Naive B cell (primary cell): ENCODE data around the gene CAMSAP2. TPM values are rescaled to one million over a fixed set of nuclear protein-coding genes. Genes with fewer than 3 reads are reported as not detected.
A peak's percentile ranks its signal among the peaks of the same experiment; 100 is the strongest.

Experiments used
- ATAC-seq, 2 donors: fragments of 150-1000 bp; cut with Tn5 transposase; 2 replicates each; pipeline ENCODE4 v1.10.0; 2021; ENCODE audit warnings: low read depth in 2 of 2, mild to moderate bottlenecking in 2 of 2, moderate library complexity in 2 of 2
- DNase-seq: peaks from one replicate; pipeline ENCODE4 v3.0.0; 2022
- H3K27ac Mint-ChIP-seq, 6 donors: one replicate each; pipeline ENCODE4 v1.8.0; 2020 to 2022; ENCODE audit warnings: mild to moderate bottlenecking in 6 of 6, mixed read lengths in 6 of 6, moderate library complexity in 5 of 6, inconsistent platforms in 2 of 6
- H3K27me3 Mint-ChIP-seq, 3 donors: one replicate each; pipeline ENCODE4 v1.8.0; 2021 to 2022; ENCODE audit warnings: mixed read lengths in 3 of 3, mild to moderate bottlenecking in 1 of 3
- H3K36me3 Mint-ChIP-seq, 2 donors: one replicate each; pipeline ENCODE4 v1.8.0; 2020 to 2022; ENCODE audit warnings: mixed read lengths in 2 of 2, inconsistent platforms in 1 of 2, mild to moderate bottlenecking in 1 of 2
- H3K4me1 Mint-ChIP-seq, 3 donors: one replicate each; pipeline ENCODE4 v1.8.0; 2020 to 2022; ENCODE audit warnings: mixed read lengths in 3 of 3, inconsistent platforms in 1 of 3, mild to moderate bottlenecking in 1 of 3, moderate library complexity in 1 of 3
- H3K4me3 Mint-ChIP-seq, 8 donors: one replicate each; pipeline ENCODE4 v1.8.0; 2020 to 2022; ENCODE audit warnings: mild to moderate bottlenecking in 8 of 8, mixed read lengths in 8 of 8, moderate library complexity in 8 of 8, inconsistent platforms in 2 of 8
- H3K9me3 Mint-ChIP-seq, 7 donors: one replicate each; pipeline ENCODE4 v1.8.0; 2020 to 2022; ENCODE audit warnings: mixed read lengths in 7 of 7, mild to moderate bottlenecking in 5 of 7, inconsistent platforms in 2 of 7, moderate library complexity in 1 of 7
- polyA plus RNA-seq, 6 donors: library from polyadenylated mRNA; unstranded; fragments of 300-500 nt; fragmentation: Illumina TruSeq; gene quantifications; one replicate each; pipeline ENCODE4 v1.2.3, GENCODE V29; 2021; ENCODE audit warnings: low read depth in 6 of 6

The CAMSAP2 gene
- polyA plus RNA-seq, 6 donors from 2014 or later: 0.04 TPM; not detected in 5

DNA sequence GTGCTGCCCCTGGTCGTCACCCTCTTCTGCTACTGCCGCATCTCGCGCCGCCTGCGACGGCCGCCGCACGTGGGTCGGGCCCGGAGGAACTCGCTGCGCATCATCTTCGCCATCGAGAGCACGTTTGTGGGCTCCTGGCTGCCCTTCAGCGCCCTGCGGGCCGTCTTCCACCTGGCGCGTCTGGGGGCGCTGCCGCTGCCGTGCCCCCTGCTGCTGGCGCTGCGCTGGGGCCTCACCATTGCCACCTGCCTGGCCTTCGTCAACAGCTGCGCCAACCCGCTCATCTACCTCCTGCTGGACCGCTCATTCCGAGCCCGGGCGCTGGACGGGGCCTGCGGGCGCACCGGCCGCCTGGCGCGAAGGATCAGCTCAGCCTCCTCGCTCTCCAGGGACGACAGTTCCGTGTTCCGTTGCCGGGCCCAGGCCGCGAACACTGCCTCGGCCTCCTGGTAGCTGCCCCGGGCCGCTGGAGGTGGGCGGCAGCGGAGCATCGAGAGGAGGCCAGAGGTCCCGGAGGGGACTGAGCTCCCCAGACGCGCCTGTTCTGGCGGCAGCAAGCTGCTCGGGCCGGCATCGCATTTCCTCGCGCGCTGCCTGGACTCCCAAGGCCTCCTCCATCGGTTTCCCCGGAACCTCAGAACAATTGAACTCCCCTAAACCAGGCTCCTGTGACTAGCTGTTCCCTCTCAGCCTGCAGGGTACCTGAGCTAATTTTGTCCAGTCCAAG, 135.1 kb downstream of the CAMSAP2 start:
- ATAC-seq: peak; percentile 47 to 52
- H3K27me3 Mint-ChIP-seq: peaks cover 42 to 57% (median 48%) of the 10 kb centered on the region in 3 donors

DNA sequence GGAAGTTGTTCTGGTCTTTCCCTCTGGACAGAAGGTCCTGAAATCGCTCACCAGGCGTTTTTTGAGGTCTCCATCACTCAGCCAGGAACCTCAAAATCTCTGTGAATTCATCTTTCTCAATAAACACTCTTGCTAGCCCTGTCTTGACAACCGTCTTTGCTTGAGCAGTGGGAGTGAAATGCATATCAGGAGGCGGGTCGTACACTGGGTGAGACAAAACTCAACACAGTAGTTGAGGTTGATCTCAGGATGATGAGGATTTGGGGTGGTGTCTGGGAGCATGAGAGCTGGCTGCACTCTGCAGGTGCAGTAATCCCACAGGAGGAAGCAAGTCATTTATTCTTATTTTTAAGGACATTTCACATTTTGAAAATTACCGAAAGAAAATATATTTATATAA, 136.0 kb downstream of the CAMSAP2 start:
- no peak for ATAC-seq
- Mint-ChIP-seq H3K36me3 (peaks cover 0 to 14% of the 10 kb centered on the region in 2 donors), H3K4me3 (peak overlapping the region in 7 of 8 donors; percentile 14 to 80 (median 62)), H3K9me3 (no peaks in the 10 kb centered on the region), H3K27me3 (peaks cover 42 to 57% (median 48%) of the 10 kb centered on the region in 3 donors), H3K27ac (peak overlapping the region in 2 of 6 donors; percentile 16 to 62), H3K4me1 (peaks cover 13 to 31% (median 23%) of the 10 kb centered on the region in 3 donors)
- DNase-seq: no peak

More for the DNA sequence above, 135.1 kb downstream of the CAMSAP2 start:
- no peak for DNase-seq
- no peaks in the 10 kb centered on the region for H3K9me3 Mint-ChIP-seq
- peak overlapping the region in 3 of 6 donors; percentile 47 to 62 (median 55) for H3K27ac Mint-ChIP-seq
- peak overlapping the region in 6 of 8 donors; percentile 40 to 74 (median 61) for H3K4me3 Mint-ChIP-seq
- H3K4me1 Mint-ChIP-seq: peaks cover 13 to 34% (median 27%) of the 10 kb centered on the region in 3 donors
- peaks cover 0 to 14% of the 10 kb centered on the region in 2 donors for H3K36me3 Mint-ChIP-seq

DNA sequence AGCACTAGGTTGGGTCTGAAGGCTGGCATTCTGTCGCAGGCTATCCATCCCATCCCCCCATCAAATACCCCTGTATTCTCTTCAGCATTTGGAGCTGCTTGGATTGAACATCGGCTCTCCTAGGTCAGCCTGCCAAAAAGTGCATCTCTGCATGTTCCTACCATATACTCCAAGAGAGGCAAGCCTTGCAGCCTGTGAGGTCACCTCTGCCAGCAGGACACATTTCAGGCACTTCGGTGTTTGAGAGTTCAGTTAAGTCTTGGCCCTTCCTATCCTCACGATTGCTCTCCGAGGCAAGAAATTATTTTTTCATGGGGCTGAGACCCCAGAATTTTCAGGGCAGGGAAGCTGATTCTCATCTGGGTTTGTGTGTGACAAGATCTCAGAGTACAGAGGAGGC, 136.7 kb downstream of the CAMSAP2 start:
- peaks cover 0 to 14% of the 10 kb centered on the region in 2 donors for H3K36me3 Mint-ChIP-seq
- H3K4me1 Mint-ChIP-seq: peaks cover 13 to 31% (median 20%) of the 10 kb centered on the region in 3 donors
- H3K9me3 Mint-ChIP-seq: no peaks in the 10 kb centered on the region
- no peak overlapping the region for H3K27ac Mint-ChIP-seq
- ATAC-seq (no peak), DNase-seq (no peak)
- H3K4me3 Mint-ChIP-seq: peak overlapping the region in 1 of 8 donors; percentile 37
- peaks cover 42 to 64% (median 48%) of the 10 kb centered on the region in 3 donors for H3K27me3 Mint-ChIP-seq

DNA sequence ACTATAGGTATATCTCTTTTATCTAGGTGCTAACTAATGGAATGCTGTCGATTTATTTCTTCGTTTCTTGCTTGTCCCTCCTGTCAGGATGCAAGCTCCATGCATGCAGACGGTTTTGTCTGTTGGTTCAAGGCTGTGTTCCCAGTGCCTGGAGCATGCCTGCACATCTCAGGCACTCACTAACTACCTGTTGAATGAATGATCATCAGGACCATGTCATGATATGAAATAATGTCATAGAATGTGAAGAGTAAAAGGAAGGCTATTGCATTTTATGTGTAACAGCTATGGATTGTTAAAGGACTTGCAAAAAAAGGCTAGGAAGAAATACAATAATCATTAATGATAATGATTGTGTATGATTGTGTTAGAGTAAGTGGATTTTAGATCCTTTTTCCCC, 138.3 kb downstream of the CAMSAP2 start:
- ATAC-seq (no peak), DNase-seq (no peak)
- Mint-ChIP-seq H3K4me3 (no peak overlapping the region), H3K27ac (no peak overlapping the region), H3K4me1 (peaks cover 9 to 17% (median 13%) of the 10 kb centered on the region in 3 donors), H3K9me3 (no peaks in the 10 kb centered on the region), H3K36me3 (peaks cover 0 to 14% of the 10 kb centered on the region in 2 donors), H3K27me3 (peaks cover 30 to 54% (median 36%) of the 10 kb centered on the region in 3 donors)

DNA sequence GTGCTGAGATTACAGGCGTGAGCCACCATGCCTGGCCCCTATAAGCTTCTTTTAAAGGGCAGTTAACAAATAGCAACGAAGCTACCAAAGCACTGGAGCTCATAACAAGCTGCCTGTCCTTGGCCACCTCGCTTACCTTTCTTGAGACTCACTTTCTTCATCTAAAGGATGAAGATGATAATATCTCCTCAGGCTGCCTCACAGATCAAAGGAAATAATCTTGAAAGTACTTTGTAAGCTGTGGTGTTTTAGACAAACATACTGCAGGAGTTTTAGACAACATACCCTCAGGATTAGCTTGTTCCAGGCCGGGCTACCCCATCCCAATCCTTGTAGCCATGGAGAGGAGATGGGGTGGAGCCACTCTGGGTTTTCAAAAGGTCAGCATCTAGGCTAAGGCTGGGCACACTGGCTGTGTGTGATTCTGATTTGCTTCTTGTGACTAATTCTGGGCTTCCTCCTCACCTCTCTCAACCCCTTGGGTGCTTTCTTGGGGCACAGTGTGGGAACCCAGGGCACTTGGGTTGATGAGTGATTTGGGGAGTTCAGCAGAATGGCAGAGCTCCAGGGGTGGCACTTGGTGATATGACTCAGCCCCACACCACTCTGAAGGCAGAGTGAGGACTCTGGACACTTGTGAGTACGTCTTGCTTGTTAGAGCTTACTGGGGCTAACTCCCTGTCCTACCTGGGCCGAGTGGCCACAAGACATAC, 139.3 kb downstream of the CAMSAP2 start:
- peaks cover 0 to 14% of the 10 kb centered on the region in 2 donors for H3K36me3 Mint-ChIP-seq
- DNase-seq: no peak
- peaks cover 29 to 49% (median 36%) of the 10 kb centered on the region in 3 donors for H3K27me3 Mint-ChIP-seq
- peaks cover 7 to 17% (median 13%) of the 10 kb centered on the region in 3 donors for H3K4me1 Mint-ChIP-seq
- H3K9me3 Mint-ChIP-seq: no peaks in the 10 kb centered on the region
- no peak for ATAC-seq
- no peak overlapping the region for H3K4me3 Mint-ChIP-seq
- H3K27ac Mint-ChIP-seq: peak overlapping the region in 1 of 6 donors; percentile 59

DNA sequence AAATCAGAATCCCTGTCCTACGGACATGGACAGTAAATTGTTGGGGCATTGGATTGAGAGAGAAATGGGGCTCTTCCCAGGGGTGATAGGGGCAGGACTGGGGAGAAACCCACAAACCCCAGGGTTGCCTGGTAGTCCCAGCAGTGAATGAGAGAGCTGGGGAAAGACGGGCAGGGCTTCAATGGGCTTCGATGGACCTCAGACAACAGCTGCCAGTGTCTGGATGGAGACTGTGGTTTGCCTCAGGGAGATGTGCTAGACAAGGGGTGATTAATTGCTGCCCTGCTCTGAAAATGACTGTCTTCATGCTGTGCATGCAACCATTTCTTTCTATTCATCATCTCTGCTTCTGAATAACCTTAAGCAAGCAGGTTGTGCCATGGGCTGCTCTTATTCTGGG, 141.5 kb downstream of the CAMSAP2 start:
- peaks cover 17 to 31% (median 18%) of the 10 kb centered on the region in 3 donors for H3K27me3 Mint-ChIP-seq
- DNase-seq (no peak), ATAC-seq (no peak)
- H3K27ac Mint-ChIP-seq: no peak overlapping the region
- peaks cover 0 to 3% (median 0%) of the 10 kb centered on the region in 3 donors for H3K4me1 Mint-ChIP-seq
- H3K36me3 Mint-ChIP-seq: no peaks in the 10 kb centered on the region
- H3K4me3 Mint-ChIP-seq: no peak overlapping the region
- no peaks in the 10 kb centered on the region for H3K9me3 Mint-ChIP-seq

DNA sequence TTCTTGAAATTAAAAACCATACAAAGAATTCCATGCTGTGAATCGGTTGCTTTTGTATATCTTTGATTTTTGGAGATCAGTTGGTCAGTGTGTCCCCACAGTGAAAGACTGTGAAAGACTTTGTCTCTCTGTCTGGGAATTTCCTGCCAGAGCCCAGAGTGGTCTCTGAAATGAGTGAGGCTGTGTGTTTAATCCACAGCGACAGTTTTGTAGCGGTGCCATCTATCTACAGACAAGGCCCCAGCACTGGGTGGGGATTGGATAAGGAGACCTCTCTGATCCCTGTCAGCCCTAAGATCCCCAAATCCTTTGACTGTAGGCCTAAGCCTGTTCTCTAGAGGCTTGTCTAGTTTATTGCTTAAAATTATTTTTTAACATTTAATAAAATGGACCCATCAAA, 144.4 kb downstream of the CAMSAP2 start:
- DNase-seq (no peak), ATAC-seq (no peak)
- Mint-ChIP-seq H3K36me3 (no peaks in the 10 kb centered on the region), H3K4me3 (no peak overlapping the region), H3K4me1 (peaks cover 10 to 11% (median 11%) of the 10 kb centered on the region in 3 donors), H3K27ac (peak overlapping the region in 1 of 6 donors; percentile 76), H3K27me3 (peaks cover 0 to 13% (median 0%) of the 10 kb centered on the region in 3 donors), H3K9me3 (no peaks in the 10 kb centered on the region)

DNA sequence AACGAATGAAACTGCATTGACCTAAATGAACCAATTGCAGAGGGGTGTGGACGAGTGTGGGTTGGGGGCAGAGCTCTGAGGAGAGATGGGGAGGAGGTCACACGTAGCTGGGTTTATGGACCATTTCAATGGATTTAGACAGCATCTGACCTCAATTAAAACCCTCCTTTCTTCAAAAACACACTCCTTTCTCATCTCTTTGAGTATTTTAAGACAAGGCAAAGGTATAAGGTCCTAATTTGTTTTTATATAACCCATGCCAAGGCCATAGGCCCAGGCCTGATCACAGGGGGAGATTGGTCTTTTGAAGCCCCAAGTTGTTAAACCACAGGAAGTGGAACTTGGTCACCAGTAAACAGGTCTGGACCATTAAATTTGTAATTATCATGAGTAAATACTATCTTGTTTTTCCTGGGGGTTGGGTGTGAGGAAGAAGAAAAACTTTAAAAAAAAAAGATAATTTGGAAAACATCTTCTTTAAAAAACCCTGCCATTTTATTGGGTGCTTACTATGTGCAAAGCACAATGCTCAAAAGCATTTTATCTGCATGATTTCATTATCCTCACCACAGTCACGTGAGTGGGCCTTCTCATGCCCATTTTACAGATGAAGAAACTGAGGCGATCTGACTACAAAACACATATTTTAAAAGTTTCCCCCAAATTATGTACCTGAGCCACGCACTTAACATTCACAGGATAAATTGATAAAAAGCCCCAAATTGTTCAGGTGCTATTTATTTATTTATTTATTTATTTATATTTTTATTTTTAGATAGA, 147.1 kb downstream of the CAMSAP2 start:
- Mint-ChIP-seq H3K27ac (peak overlapping the region in 1 of 6 donors; percentile 34), H3K4me3 (no peak overlapping the region), H3K4me1 (peaks cover 21 to 36% (median 31%) of the 10 kb centered on the region in 3 donors), H3K9me3 (no peaks in the 10 kb centered on the region), H3K27me3 (peaks cover 8 to 20% (median 9%) of the 10 kb centered on the region in 3 donors), H3K36me3 (no peaks in the 10 kb centered on the region)
- no peak for DNase-seq
- ATAC-seq: no peak

DNA sequence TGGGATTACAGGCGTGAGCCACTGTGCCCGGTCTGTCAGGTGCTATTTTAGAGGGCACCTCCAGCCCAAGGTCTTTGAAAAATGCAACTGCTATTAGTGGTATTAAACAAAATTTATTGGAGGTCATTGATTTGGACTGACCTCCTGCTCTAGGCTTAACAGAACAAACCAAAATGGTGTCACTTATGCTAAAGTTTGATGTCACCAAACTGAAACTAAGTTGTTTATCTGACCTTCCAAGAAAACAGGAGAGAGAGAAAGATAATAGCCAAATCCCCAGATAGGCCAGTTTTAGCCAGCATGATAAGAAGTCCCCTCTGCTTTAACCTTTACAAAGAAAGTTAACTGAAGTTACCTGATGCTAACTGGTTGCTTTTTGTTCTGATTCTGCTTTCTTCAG, 147.9 kb downstream of the CAMSAP2 start:
- ATAC-seq (no peak), DNase-seq (no peak)
- H3K4me3 Mint-ChIP-seq: no peak overlapping the region
- H3K4me1 Mint-ChIP-seq: peaks cover 24 to 40% (median 37%) of the 10 kb centered on the region in 3 donors
- H3K36me3 Mint-ChIP-seq: no peaks in the 10 kb centered on the region
- H3K9me3 Mint-ChIP-seq: no peaks in the 10 kb centered on the region
- H3K27ac Mint-ChIP-seq: peak overlapping the region in 1 of 6 donors; percentile 84
- H3K27me3 Mint-ChIP-seq: peaks cover 10 to 20% (median 13%) of the 10 kb centered on the region in 3 donors

DNA sequence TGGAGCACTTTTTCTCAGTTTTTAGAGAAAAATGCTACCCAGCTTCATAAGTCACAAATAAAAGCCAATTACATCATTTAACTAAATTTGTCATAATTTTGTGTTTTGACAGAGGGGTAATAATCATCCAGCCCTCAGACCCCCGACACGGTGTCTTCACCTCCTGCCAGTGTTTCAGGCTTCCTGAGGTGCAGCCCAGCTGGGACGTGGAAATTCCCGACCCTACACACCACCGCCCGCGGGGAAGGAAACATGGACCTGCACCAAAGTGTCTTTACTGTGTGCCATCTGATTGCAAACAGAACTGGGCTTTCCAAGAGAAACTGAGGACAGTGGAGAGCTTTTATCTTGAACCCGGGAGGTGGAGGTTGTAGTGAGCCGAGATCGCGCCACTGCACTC, 148.3 kb downstream of the CAMSAP2 start:
- ATAC-seq: no peak

DNA sequence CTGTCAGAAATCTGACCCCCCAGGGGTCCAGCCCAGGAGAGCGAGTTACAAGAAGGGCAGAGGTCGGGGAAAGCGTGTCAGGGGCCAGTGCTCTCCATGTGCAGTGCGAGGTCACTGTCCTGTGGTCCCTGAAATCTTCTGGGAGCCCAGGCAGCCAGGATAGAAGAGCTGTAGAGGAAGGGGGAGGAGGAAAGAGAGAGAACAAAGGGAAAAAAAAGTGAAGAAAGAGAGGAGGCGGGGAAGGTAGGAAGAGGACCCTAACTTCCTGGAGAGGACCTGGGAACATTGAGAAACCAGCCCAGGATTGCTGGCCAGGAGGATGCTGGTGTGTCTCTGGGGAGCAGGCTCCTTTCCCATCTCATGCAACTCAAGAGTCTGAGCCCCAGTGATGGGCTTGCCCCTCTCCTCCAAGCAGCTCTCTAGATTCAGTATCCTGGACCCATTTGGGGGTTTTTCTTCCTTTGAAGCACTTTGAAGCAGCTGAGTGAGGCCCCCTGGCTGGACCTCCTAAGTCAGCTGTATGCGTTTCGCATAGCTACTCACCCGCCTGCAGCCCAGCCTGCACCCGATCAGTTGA, 149.2 kb downstream of the CAMSAP2 start:
- DNase-seq (no peak), ATAC-seq (no peak)
- no peaks in the 10 kb centered on the region for H3K9me3 Mint-ChIP-seq
- H3K36me3 Mint-ChIP-seq: no peaks in the 10 kb centered on the region
- H3K27ac Mint-ChIP-seq: peak overlapping the region in 2 of 6 donors; percentile 74 to 89
- H3K27me3 Mint-ChIP-seq: peaks cover 22 to 32% (median 24%) of the 10 kb centered on the region in 3 donors
- peak overlapping the region in 6 of 8 donors; percentile 3 to 87 (median 64) for H3K4me3 Mint-ChIP-seq
- H3K4me1 Mint-ChIP-seq: peaks cover 29 to 52% (median 44%) of the 10 kb centered on the region in 3 donors

More for the DNA sequence above, 148.3 kb downstream of the CAMSAP2 start:
- Mint-ChIP-seq H3K4me1 (peaks cover 26 to 44% (median 42%) of the 10 kb centered on the region in 3 donors), H3K36me3 (no peaks in the 10 kb centered on the region), H3K27me3 (peaks cover 14 to 24% (median 17%) of the 10 kb centered on the region in 3 donors), H3K9me3 (no peaks in the 10 kb centered on the region), H3K4me3 (peak overlapping the region in 2 of 8 donors; percentile 14 to 26), H3K27ac (peak overlapping the region in 1 of 6 donors; percentile 65)
- no peak for DNase-seq

DNA sequence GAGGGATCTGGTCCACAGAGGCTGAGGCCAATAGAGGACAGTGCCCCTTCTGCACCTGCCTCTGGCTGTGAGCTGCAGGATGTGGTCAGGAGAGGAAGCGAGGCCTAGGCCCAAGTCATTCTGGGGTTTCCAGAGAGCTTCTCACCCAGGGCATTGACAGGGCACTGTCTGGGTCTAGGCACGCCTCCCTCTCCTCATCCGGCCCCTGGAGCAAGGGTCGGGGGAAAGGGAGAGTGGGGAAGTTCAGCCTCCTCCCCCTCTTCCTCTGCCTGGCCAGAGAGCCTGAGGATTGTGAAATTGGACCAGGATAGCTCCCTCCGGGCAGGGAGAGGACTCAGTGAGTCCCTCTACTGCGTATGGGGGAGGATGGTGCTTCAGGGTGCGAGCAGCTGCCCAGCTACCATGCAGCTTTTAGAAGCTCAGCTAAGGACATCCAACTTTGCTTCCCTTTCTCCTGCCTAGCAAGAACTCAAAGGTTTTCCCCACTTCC, 149.7 kb downstream of the CAMSAP2 start:
- Mint-ChIP-seq H3K27ac (peak overlapping the region in 2 of 6 donors; percentile 21 to 37), H3K4me1 (peaks cover 29 to 52% (median 44%) of the 10 kb centered on the region in 3 donors), H3K9me3 (no peaks in the 10 kb centered on the region), H3K36me3 (no peaks in the 10 kb centered on the region), H3K4me3 (peak overlapping the region in 4 of 8 donors; percentile 1 to 87 (median 36)), H3K27me3 (peaks cover 28 to 38% (median 28%) of the 10 kb centered on the region in 3 donors)
- ATAC-seq (peak; percentile 92 to 95), DNase-seq (peak; percentile 29)
